T-cell (primary cell): ENCODE measurements around the gene VEZT. TPM values are rescaled to one million over a fixed set of nuclear protein-coding genes. Genes with fewer than 3 reads are reported as not detected.

ENCODE experiments used
- ATAC-seq, 4 experiments: fragments of 200-7000 bp in 3 of 4; fragments of 150-1000 bp in 1 of 4; cut with Tn5 transposase; replicated peaks in 1 of 4; 1 replicate in 3 of 4; 2 replicates in 1 of 4; pipeline ENCODE4 v1.10.0; 2021; ENCODE audit warnings: moderate library complexity in 3 of 4, mild to moderate bottlenecking in 2 of 4, moderate number of reproducible peaks in 1 of 4
- CTCF ChIA-PET, 2 donors: fragments of 300-600 bp; sonication (Branson Sonifier 250); formaldehyde crosslinking; loops; one replicate each; lab custom pipeline; 2022; ENCODE audit warnings: antibody characterized with exemption in 2 of 2; lab: Charles Lee
- POLR2A ChIA-PET, 2 donors: fragments of 300-600 bp; sonication (Branson Sonifier 250); formaldehyde crosslinking; loops; one replicate each; lab custom pipeline; 2022; ENCODE audit warnings: antibody characterized with exemption in 2 of 2; lab: Charles Lee
- DNase-seq, 35 experiments: peaks; one replicate each; pipeline versions ENCODE4 v3.0.0 to v3.0.0-alpha.2; 2013 to 2023
- H3K27ac ChIP-seq: one replicate; pipeline ENCODE4 v1.5.1; 2013; ENCODE audit warnings: low read length
- H3K27me3 ChIP-seq, 2 experiments: replicated peaks in 1 of 2; 1 replicate in 1 of 2; 2 replicates in 1 of 2; pipeline versions ENCODE4 v1.6.1 to v1.7.0; 2013; ENCODE audit warnings: low read length in 1 of 2, mixed read lengths in 1 of 2; ENCODE audit not compliant: control insufficient read depth in 2 of 2, insufficient read depth in 2 of 2; ENCODE audit errors: extremely low read depth in 1 of 2
- H3K36me3 ChIP-seq, 2 donors: 1 replicate in 1 of 2; 2 replicates in 1 of 2; pipeline versions ENCODE4 v1.6.1 to v1.7.0; 2013; ENCODE audit warnings: low read length in 1 of 2; ENCODE audit not compliant: control insufficient read depth in 2 of 2, insufficient read depth in 1 of 2; ENCODE audit errors: extremely low read depth in 1 of 2
- H3K4me1 ChIP-seq, 2 experiments: 1 replicate in 1 of 2; 2 replicates in 1 of 2; pipeline versions ENCODE4 v1.6.1 to v1.7.0; 2013; ENCODE audit warnings: low read length in 2 of 2, mixed read lengths in 1 of 2; ENCODE audit not compliant: insufficient read depth in 2 of 2, control insufficient read depth in 1 of 2; ENCODE audit errors: extremely low read depth in 1 of 2
- H3K4me3 ChIP-seq, 2 donors: 1 replicate in 1 of 2; 2 replicates in 1 of 2; pipeline versions ENCODE4 v1.5.1 to v1.7.0; 2013; ENCODE audit warnings: mild to moderate bottlenecking in 2 of 2, low read length in 1 of 2, moderate library complexity in 1 of 2; ENCODE audit not compliant: control insufficient read depth in 1 of 2; ENCODE audit errors: extremely low read depth in 1 of 2
- H3K9me3 ChIP-seq: 2 replicates; pipeline ENCODE4 v1.7.0; 2013
- H3K27ac Mint-ChIP-seq, 2 donors: one replicate each; pipeline ENCODE4 v1.8.0; 2020 to 2021; ENCODE audit warnings: mild to moderate bottlenecking in 2 of 2, mixed read lengths in 2 of 2
- H3K27me3 Mint-ChIP-seq, 2 donors: one replicate each; pipeline ENCODE4 v1.8.0; 2021 to 2022; ENCODE audit warnings: mixed read lengths in 2 of 2
- H3K36me3 Mint-ChIP-seq: one replicate; pipeline ENCODE4 v1.8.0; 2021; ENCODE audit warnings: mixed read lengths
- H3K4me1 Mint-ChIP-seq, 3 donors: one replicate each; pipeline ENCODE4 v1.8.0; 2020 to 2022; ENCODE audit warnings: mixed read lengths in 3 of 3, mild to moderate bottlenecking in 1 of 3
- H3K4me3 Mint-ChIP-seq, 3 donors: one replicate each; pipeline ENCODE4 v1.8.0; 2020 to 2022; ENCODE audit warnings: mild to moderate bottlenecking in 3 of 3, mixed read lengths in 3 of 3, moderate library complexity in 3 of 3
- H3K9me3 Mint-ChIP-seq, 3 donors: one replicate each; pipeline ENCODE4 v1.8.0; 2020 to 2022; ENCODE audit warnings: mixed read lengths in 3 of 3
- WGBS: methylation state at CpG from one replicate; pipeline ENCODE4 v1.1.5; 2013; ENCODE audit warnings: missing lambda C conversion rate; ENCODE audit not compliant: insufficient coverage; 5-methylcytosine and 5-hydroxymethylcytosine counted together
- total RNA-seq, 35 experiments: library from RNA in 6 of 35; stranded (reverse) in 6 of 35; fragments of 120-200 nt in 1 of 35; gene quantifications; one replicate each; pipeline versions ENCODE4 v1.2.1 to v1.2.4 and lab custom pipeline; 2013 to 2026

The VEZT gene
- total RNA-seq, 5 donors from 2014 or later (not counting 1 experiment from before 2014, with no cell fraction given), result 27.0 to 48.9 (median 36.8) TPM

DNA sequence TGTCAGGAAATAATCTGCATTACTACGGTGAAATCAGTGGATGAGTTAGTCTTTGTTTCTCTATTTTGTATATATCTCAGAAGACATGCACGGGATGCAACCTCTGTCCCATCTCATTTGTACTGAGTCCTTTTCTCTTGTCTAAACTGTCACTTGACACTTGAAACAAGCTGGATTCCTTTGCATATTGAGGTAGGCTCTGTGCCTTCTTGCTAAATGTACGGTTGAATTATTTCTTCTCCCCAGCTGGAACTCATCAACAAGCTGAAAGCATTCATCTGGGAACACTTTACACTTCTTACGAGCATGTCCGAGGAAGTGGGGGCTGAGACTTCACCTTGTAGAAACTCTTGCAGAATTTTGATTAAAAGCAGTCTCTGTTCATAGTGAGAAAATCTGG lies 119.5 kb downstream of the VEZT start:
- POLR2A ChIA-PET, result no interaction called here
- CTCF ChIA-PET, result no interaction called here

DNA sequence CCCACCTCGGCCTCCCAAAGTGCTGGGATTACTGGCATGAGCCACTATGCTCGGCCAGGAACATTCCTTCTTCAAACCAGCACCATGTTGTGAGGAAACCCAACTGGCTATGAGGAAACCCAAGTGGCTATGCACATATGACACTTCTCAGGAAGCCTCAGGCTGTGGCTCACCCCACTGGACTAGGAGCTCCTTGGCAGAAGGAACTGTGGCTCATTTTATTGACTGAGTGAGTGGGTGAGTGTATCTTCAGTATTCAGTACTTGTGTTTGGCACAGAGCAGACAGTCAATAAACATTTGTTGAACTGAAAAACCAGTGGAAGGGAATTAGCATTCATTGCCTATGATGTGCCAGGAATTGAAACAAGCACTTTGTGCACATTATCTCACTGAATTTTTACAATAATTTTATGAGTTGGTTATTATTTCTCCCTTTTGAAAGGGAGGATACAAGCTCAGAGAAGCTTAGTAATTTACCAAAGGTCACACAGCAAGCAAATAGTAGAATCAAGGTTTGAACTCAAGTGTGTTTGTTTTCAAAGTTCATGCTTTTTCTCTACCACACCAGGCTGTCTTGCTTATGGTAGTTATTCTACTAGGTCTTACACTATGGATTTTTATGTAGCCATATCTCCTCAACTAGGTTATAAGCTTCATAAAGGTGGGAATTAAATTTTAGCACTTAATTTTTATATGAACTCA lies 121.6 kb downstream of the VEZT start:
- Histone ChIP-seq H3K27ac (no peak overlapping the region), H3K4me1 (no peaks in the 10 kb centered on the region), H3K27me3 (peaks cover 0 to 6% of the 10 kb centered on the region in 2 experiments), H3K36me3 (no peaks in the 10 kb centered on the region), H3K4me3 (no peak overlapping the region), H3K9me3 (no peaks in the 10 kb centered on the region)
- DNase-seq (no peak), ATAC-seq (no peak)
- Mint-ChIP-seq H3K36me3 (no peaks in the 10 kb centered on the region), H3K27me3 (no peaks in the 10 kb centered on the region), H3K4me3 (no peak overlapping the region), H3K9me3 (peaks cover 0 to 2% (median 0%) of the 10 kb centered on the region in 3 donors), H3K27ac (no peak overlapping the region), H3K4me1 (peaks cover 0 to 4% (median 4%) of the 10 kb centered on the region in 3 donors)
- ChIA-PET POLR2A (interaction anchor here in 1 of 2 donors (0.6 to 0.7 kb wide), 2 partner anchors 11 to 228 kb away, joined by 3 to 4 read pairs; no protein-coding TSS in a partner anchor), CTCF (no interaction called here)
- 86% methylated on average over 2 of the region's 2 CpGs for WGBS

More for the DNA sequence above, 119.5 kb downstream of the VEZT start:
- H3K27ac Mint-ChIP-seq, result no peak overlapping the region
- peaks cover 3 to 5% of the 10 kb centered on the region in 2 experiments for H3K4me1 ChIP-seq
- peaks cover 0 to 2% (median 0%) of the 10 kb centered on the region in 3 donors for H3K9me3 Mint-ChIP-seq
- no peaks in the 10 kb centered on the region for H3K36me3 Mint-ChIP-seq
- H3K27me3 ChIP-seq, result peaks cover 0 to 6% of the 10 kb centered on the region in 2 experiments
- H3K27me3 Mint-ChIP-seq, result no peaks in the 10 kb centered on the region
- H3K4me1 Mint-ChIP-seq, result peaks cover 0 to 8% (median 4%) of the 10 kb centered on the region in 3 donors
- H3K4me3 Mint-ChIP-seq, result no peak overlapping the region
- H3K9me3 ChIP-seq, result no peaks in the 10 kb centered on the region
- ATAC-seq (no peak), DNase-seq (no peak)
- no peak overlapping the region for H3K4me3 ChIP-seq
- WGBS, result 80% methylated on average over 1 of the region's 5 CpGs
- no peaks in the 10 kb centered on the region for H3K36me3 ChIP-seq
- no peak overlapping the region for H3K27ac ChIP-seq

GRCh38 chr12:95342008-95342407 lies 124.4 kb downstream of the VEZT start:
- POLR2A ChIA-PET, result interaction anchor here in 1 of 2 donors (0.6 kb wide), 1 partner anchor 300 kb away, joined by 4 read pairs; no protein-coding TSS in a partner anchor
- no peak overlapping the region for H3K4me3 Mint-ChIP-seq
- DNase-seq (no peak), ATAC-seq (no peak)
- H3K36me3 Mint-ChIP-seq, result no peaks in the 10 kb centered on the region
- H3K27ac ChIP-seq, result no peak overlapping the region
- no peak overlapping the region for H3K4me3 ChIP-seq
- peaks cover 0 to 2% (median 0%) of the 10 kb centered on the region in 3 donors for H3K9me3 Mint-ChIP-seq
- CTCF ChIA-PET, result no interaction called here
- peaks cover 0 to 6% of the 10 kb centered on the region in 2 experiments for H3K27me3 ChIP-seq
- no peaks in the 10 kb centered on the region for H3K4me1 ChIP-seq
- no peak overlapping the region for H3K27ac Mint-ChIP-seq
- no peaks in the 10 kb centered on the region for H3K36me3 ChIP-seq
- H3K9me3 ChIP-seq, result no peaks in the 10 kb centered on the region
- WGBS, result no CpG with 5 or more reads among the region's 1 CpG
- no peaks in the 10 kb centered on the region for H3K27me3 Mint-ChIP-seq
- H3K4me1 Mint-ChIP-seq, result no peaks in the 10 kb centered on the region

DNA sequence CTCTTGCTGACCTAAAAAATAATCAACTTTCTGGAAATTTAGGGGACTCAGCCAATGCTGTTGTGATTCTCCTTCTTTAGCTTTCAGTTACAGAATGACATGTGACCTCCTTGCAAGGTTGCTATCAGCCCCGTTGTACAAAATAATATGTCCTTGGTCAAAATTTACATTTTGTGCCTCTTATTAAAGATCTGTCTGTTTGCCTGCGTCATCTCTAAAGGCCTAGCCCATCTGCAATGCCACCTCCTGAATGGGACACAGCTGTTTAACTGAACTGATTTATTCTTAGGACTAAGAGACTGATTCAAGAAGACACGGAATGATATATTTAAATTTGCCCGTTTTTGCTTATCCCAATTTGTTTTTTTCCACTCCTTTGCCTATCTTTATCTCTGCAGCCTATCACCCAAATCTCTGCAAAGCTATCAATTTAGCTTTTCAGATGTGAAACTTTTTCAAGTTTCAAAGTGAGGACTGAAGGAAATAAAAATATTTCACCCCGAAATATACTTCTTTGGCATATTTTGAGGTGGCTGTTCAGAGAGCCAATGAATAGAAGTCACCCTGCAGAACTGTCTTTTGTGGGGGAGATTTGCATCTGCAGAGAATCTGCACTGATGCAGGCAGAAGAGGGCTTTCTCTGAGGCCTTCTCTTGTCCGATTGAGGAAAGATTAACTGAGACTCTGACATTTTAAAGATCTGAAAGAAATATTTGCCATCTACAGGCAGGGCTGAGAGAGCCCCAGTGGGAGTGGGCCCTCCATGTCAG lies 126.0 kb downstream of the VEZT start:
- Mint-ChIP-seq H3K27me3 (no peaks in the 10 kb centered on the region), H3K9me3 (peaks cover 0 to 2% (median 0%) of the 10 kb centered on the region in 3 donors), H3K27ac (no peak overlapping the region), H3K36me3 (no peaks in the 10 kb centered on the region), H3K4me1 (no peaks in the 10 kb centered on the region), H3K4me3 (no peak overlapping the region)
- ChIA-PET CTCF (no interaction called here), POLR2A (interaction anchor here in 1 of 2 donors (0.6 kb wide), 1 partner anchor 13 kb away, joined by 3 read pairs; no protein-coding TSS in a partner anchor)
- Histone ChIP-seq H3K4me1 (no peaks in the 10 kb centered on the region), H3K9me3 (no peaks in the 10 kb centered on the region), H3K4me3 (no peak overlapping the region), H3K27me3 (peaks cover 0 to 6% of the 10 kb centered on the region in 2 experiments), H3K36me3 (no peaks in the 10 kb centered on the region), H3K27ac (no peak overlapping the region)
- ATAC-seq, result no peak
- WGBS, result 83% methylated on average over 3 of the region's 6 CpGs
- DNase-seq, result no peak

DNA sequence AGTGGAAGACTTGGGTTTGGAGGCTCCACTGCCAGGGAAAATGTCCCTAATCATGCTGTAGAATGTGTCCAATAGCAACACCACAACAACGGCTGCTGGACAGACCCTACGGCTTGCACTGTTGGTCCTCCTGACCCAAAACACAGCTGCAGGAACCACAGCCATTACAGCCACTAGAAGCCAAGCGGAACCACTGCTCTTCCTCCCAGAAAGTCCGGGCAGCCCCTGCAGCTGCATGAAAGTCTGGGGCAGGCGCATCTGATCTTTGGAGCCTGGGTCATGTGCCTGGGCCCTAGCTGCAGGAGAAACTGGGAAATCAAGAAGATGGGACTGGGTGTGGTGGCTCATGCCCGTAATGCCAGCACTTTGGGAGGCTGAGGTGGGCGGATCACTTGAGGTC lies 131.7 kb downstream of the VEZT start:
- H3K27me3 Mint-ChIP-seq, result no peaks in the 10 kb centered on the region
- Histone ChIP-seq H3K27ac (no peak overlapping the region), H3K4me1 (no peaks in the 10 kb centered on the region), H3K9me3 (no peaks in the 10 kb centered on the region), H3K27me3 (peaks cover 0 to 10% of the 10 kb centered on the region in 2 experiments), H3K4me3 (no peak overlapping the region), H3K36me3 (no peaks in the 10 kb centered on the region)
- no peak overlapping the region for H3K27ac Mint-ChIP-seq
- no peak for DNase-seq
- CTCF ChIA-PET, result no interaction called here
- H3K4me1 Mint-ChIP-seq, result no peaks in the 10 kb centered on the region
- no peaks in the 10 kb centered on the region for H3K9me3 Mint-ChIP-seq
- no peak overlapping the region for H3K4me3 Mint-ChIP-seq
- POLR2A ChIA-PET, result no interaction called here
- no peak for ATAC-seq
- H3K36me3 Mint-ChIP-seq, result no peaks in the 10 kb centered on the region
- 95% methylated on average over 5 of the region's 7 CpGs for WGBS

DNA sequence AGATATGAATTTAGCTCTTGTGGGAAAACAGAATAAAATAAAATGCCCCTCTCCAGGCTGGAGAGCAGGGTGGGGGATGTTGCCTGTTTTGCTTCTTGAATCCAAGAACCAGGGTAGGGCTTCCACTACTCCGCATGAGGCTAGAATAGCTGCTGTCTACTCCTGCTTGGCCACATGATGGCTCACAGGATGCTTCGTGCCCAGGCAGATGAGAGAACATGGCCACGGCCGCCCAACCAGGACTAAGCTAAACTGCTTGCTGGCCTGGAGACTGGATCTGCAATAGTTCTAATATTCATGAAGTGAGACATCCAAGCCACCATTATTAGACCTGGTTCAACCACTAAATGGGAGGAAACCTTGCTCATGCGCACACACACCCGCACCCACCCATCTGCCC lies 134.1 kb downstream of the VEZT start:
- Histone ChIP-seq H3K9me3 (no peaks in the 10 kb centered on the region), H3K27ac (no peak overlapping the region), H3K36me3 (no peaks in the 10 kb centered on the region), H3K4me1 (no peaks in the 10 kb centered on the region), H3K4me3 (no peak overlapping the region), H3K27me3 (peaks cover 0 to 10% of the 10 kb centered on the region in 2 experiments)
- ChIA-PET POLR2A (no interaction called here), CTCF (no interaction called here)
- Mint-ChIP-seq H3K36me3 (no peaks in the 10 kb centered on the region), H3K27me3 (peaks cover 0 to 2% of the 10 kb centered on the region in 2 donors), H3K4me3 (no peak overlapping the region), H3K27ac (no peak overlapping the region), H3K4me1 (no peaks in the 10 kb centered on the region), H3K9me3 (no peaks in the 10 kb centered on the region)
- 96% methylated on average over 5 of the region's 6 CpGs for WGBS
- no peak for ATAC-seq
- no peak for DNase-seq
